K562 (cell line): ENCODE data around the gene ZNF438. TPM values are rescaled to one million over a fixed set of nuclear protein-coding genes. Genes with fewer than 3 reads are reported as not detected.
A peak's percentile ranks its signal among the peaks of the same experiment; 100 is the strongest.
"Not testable (repeated sequence)": the region's sequence is repeated elsewhere in the genome, so short reads cannot be mapped to it uniquely, and the experiment has no call there.

ENCODE experiments used
- ATAC-seq: fragments of 200-7000 bp; cut with Tn5 transposase; 3 replicates; pipeline ENCODE4 v1.9.1; 2020; ENCODE audit warnings: moderate library complexity
- BruUV-seq: library from RNA; stranded (reverse); fragments of 400-500 nt; replicated peaks from 2 replicates; lab custom pipeline; 2021; lab: Mats Ljungman, UMichigan
- CTCF ChIA-PET: fragments of 300-600 bp; formaldehyde crosslinking; extraction: SDS; loops from one replicate; lab custom pipeline; 2021; ENCODE audit warnings: low intra/inter-chr PET ratio; lab: Yijun Ruan, JAX
- POLR2A ChIA-PET: fragments of 300-600, 350-650 bp; sonication (Branson Sonifier 250); formaldehyde crosslinking; extraction: SDS; loops from one replicate; lab custom pipeline; 2021; ENCODE audit warnings: antibody characterized with exemption, inconsistent platforms; lab: Yijun Ruan, JAX
- DNase-seq, 4 experiments: peaks; one replicate each; pipeline versions ENCODE4 v3.0.0 to v3.0.0-alpha.2; 2011 to 2018; ENCODE audit warnings: low spot score in 3 of 4, mixed read lengths in 3 of 4; ENCODE audit errors: extremely low read depth in 1 of 4
- FAIRE-seq: peaks from 2 replicates; lab custom pipeline; 2011; peaks lifted over from hg19 to GRCh38; lab: Jason Lieb, UNC
- H2AFZ ChIP-seq: 2 replicates; pipeline ENCODE4 v1.6.0; 2011; ENCODE audit warnings: low read depth, low read length, control low read depth, inconsistent platforms
- H3K27ac ChIP-seq: fragments of 200-600 bp; 3 replicates; pipeline ENCODE4 v1.8.0; 2011; ENCODE audit warnings: low read depth, mild to moderate bottlenecking, control low read depth, inconsistent platforms, low read length, moderate library complexity, mixed read lengths; ENCODE audit errors: extremely low read depth
- H3K27me3 ChIP-seq, 2 experiments: fragments of 300-600 bp in 1 of 2; 2 replicates in 1 of 2; 3 replicates in 1 of 2; pipeline versions ENCODE4 v1.6.0 to v1.8.0; 2011; ENCODE audit warnings: inconsistent platforms in 2 of 2, low read length in 2 of 2, mild to moderate bottlenecking in 1 of 2, mixed read lengths in 1 of 2, moderate library complexity in 1 of 2; ENCODE audit not compliant: control insufficient read depth in 2 of 2, insufficient read depth in 2 of 2
- H3K36me3 ChIP-seq: fragments of 300-600 bp; 3 replicates; pipeline ENCODE4 v1.8.0; 2011; ENCODE audit warnings: mild to moderate bottlenecking, low read length, inconsistent platforms; ENCODE audit not compliant: control insufficient read depth, insufficient read depth
- H3K4me1 ChIP-seq, 2 experiments: fragments of 200-600 bp in 1 of 2; replicated peaks in 1 of 2; 2 replicates in 1 of 2; 3 replicates in 1 of 2; pipeline versions ENCODE4 v1.5.1 to v1.8.0; 2011; ENCODE audit warnings: inconsistent platforms in 2 of 2, low read length in 2 of 2, mild to moderate bottlenecking in 1 of 2, mixed read lengths in 1 of 2, moderate library complexity in 1 of 2; ENCODE audit not compliant: control insufficient read depth in 2 of 2, insufficient read depth in 2 of 2
- H3K4me2 ChIP-seq: 2 replicates; pipeline ENCODE4 v1.6.1; 2011; ENCODE audit warnings: low read length, control low read depth, inconsistent platforms, mixed read lengths; ENCODE audit not compliant: insufficient read depth
- H3K4me3 ChIP-seq: fragments of 200-600 bp; sonication (generic), shearing (Covaris generic); 2 replicates; pipeline ENCODE4 v1.5.1; 2016; ENCODE audit warnings: control low read depth, inconsistent platforms
- H3K79me2 ChIP-seq: fragments of 200-600 bp; 3 replicates; pipeline ENCODE4 v1.8.0; 2011; ENCODE audit warnings: low read length, inconsistent platforms; ENCODE audit not compliant: control insufficient read depth, insufficient read depth
- H3K9ac ChIP-seq, 2 experiments: 2 replicates each; pipeline versions ENCODE4 v1.6.0 to v1.6.1; 2011; ENCODE audit warnings: low read depth in 2 of 2, low read length in 2 of 2, control low read depth in 1 of 2, inconsistent platforms in 1 of 2, mild to moderate bottlenecking in 1 of 2, mixed read lengths in 1 of 2; ENCODE audit not compliant: insufficient read depth in 1 of 2
- H3K9me1 ChIP-seq: one replicate; pipeline ENCODE4 v1.6.0; 2011; ENCODE audit warnings: inconsistent platforms, mild to moderate bottlenecking, low read length, moderate library complexity; ENCODE audit not compliant: control insufficient read depth, insufficient read depth
- H3K9me3 ChIP-seq: replicated peaks from 2 replicates; pipeline ENCODE4 v1.5.1; 2011; ENCODE audit warnings: low read depth, low read length, inconsistent platforms; ENCODE audit not compliant: control insufficient read depth, insufficient read depth
- H4K20me1 ChIP-seq: replicated peaks from 2 replicates; pipeline ENCODE4 v1.6.1; 2011; ENCODE audit warnings: low read length, inconsistent platforms, mixed read lengths; ENCODE audit not compliant: control insufficient read depth, insufficient read depth
- BACH1 ChIP-seq: fragments of 200-800 bp; sonication (Bioruptor generic); IDR thresholded peaks from 2 replicates; pipeline ENCODE4 v1.6.1; 2016; ENCODE audit warnings: missing genetic modification characterization, missing compliant biosample characterization
- C11orf30 ChIP-seq: fragments of 450-650 bp; IDR thresholded peaks from 2 replicates; pipeline ENCODE4 v1.6.1; 2016; ENCODE audit warnings: low read depth, mild to moderate bottlenecking
- CBFA2T2 ChIP-seq: fragments of 450-650 bp; conservative IDR thresholded peaks from 2 replicates; pipeline ENCODE4 v1.6.1; 2017; ENCODE audit warnings: mild to moderate bottlenecking
- TRIM24 ChIP-seq, 2 experiments: fragments of 450-650 bp; IDR thresholded peaks; 2 replicates each; pipeline ENCODE4 v1.6.1; 2016
- WGBS: fragments of 100-300 bp; shearing (Covaris generic); methylation state at CpG from one replicate; pipeline ENCODE4 v1.1.6; 2016; ENCODE audit warnings: low coverage, mixed read lengths; ENCODE audit not compliant: insufficient coverage; ENCODE audit errors: missing lambda C conversion rate; 5-methylcytosine and 5-hydroxymethylcytosine counted together
- in situ Hi-C: fragments of 300-500 bp; cut with MboI; formaldehyde crosslinking; loops from 4 replicates; pipeline ENCODE4 v1.15.0; 2018; ENCODE audit warnings: inconsistent platforms, mixed read lengths
- intact Hi-C: fragments of 100-400 bp; cut with micrococcal nuclease; formaldehyde crosslinking; loops from 2 replicates; pipeline ENCODE4 v1.14.2; 2022
- polyA plus RNA-seq, 8 experiments: library from polyadenylated mRNA; depleted of rRNA in 4 of 8; stranded (reverse) in 5 of 8; unstranded in 3 of 8; fragments of >200 nt; fragmentation: Nextera tagmentation in 2 of 8; fragmentation: Illumina TruSeq in 1 of 8; extraction: Ambion mirVana in 2 of 8; extraction: Trizol in 1 of 8; gene quantifications; 2 replicates each; pipeline versions ENCODE4 v1.2.1 to v1.2.3, GENCODE V29; 2011 to 2014; ENCODE audit warnings: inconsistent platforms in 1 of 8, missing spikeins in 1 of 8
- total RNA-seq, 7 experiments: library from RNA; depleted of rRNA in 6 of 7; stranded (reverse); fragments of >200 nt in 6 of 7; fragmentation: Illumina TruSeq in 2 of 7; extraction: Trizol in 2 of 7; gene quantifications; 2 replicates each; pipeline versions ENCODE4 v1.2.1 to v1.2.3, GENCODE V29; 2011 to 2021; ENCODE audit warnings: low replicate concordance in 1 of 7

ZNF438 gene
- total and polyA plus RNA-seq, 9 of the 15 experiments (the other 6 are each of a cell fraction or from before 2014, with no cell fraction given), result 0.45 to 1.5 (median 0.91) TPM

DNA sequence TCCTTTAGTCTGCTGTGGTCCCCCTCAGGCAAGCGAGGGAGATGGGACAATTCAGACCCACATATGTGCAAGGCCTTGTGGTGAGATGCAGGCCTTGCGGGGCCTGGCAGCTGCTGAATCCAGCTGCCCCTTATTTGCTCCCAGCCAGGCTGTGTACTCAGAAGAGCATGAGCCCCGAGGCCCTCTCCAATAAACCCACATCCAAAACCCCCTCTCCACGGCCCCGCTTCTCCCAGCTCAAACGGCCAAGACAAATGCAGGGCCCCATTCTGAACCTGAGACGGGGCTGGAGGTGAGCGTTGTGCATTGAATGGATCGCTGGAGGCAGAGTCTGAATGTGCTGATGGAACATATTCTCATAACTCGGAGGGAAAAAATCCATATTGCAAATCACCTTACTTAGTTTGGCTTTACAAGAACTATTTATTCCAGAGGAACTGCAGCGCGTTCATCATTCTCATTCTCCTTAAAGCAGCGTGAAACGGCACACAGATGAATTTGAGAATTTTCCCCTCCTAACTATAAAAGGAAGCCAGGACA lies 232.9 kb downstream of the ZNF438 start:
- H3K9me1 ChIP-seq, result no peaks in the 10 kb centered on the region
- DNase-seq, result no peak
- H3K4me2 ChIP-seq, result no peak overlapping the region
- H3K27ac ChIP-seq, result no peak overlapping the region
- TF ChIP-seq C11orf30, result 0 out of 2 replicates have a peak, but pooled peaks have one; percentile 4
- no peak for TF ChIP-seq BACH1 (tag)
- no peak for TF ChIP-seq CBFA2T2
- no peak for TF ChIP-seq TRIM24 (IDR thresholded peaks at IDR 0.05)
- WGBS, result 0% methylated on average over 14 of the region's 14 CpGs
- H3K4me1 ChIP-seq, result no peaks in the 10 kb centered on the region
- no peak overlapping the region for H3K9ac ChIP-seq
- no peak overlapping the region for H3K4me3 ChIP-seq
- no TSS peak for BruUV-seq
- no peak overlapping the region for H2AFZ ChIP-seq
- no peak for ATAC-seq
- no peaks in the 10 kb centered on the region for H4K20me1 ChIP-seq
- ChIA-PET POLR2A (no interaction called here), CTCF (no interaction called here)
- H3K9me3 ChIP-seq, result no peaks in the 10 kb centered on the region
- no peaks in the 10 kb centered on the region for H3K79me2 ChIP-seq
- intact Hi-C loops (no loop called here), in situ Hi-C loops (no loop called here)
- FAIRE-seq, result no peak
- peaks cover 6 to 8% of the 10 kb centered on the region in 2 experiments; a peak in 4 of 5 replicates for H3K27me3 ChIP-seq
- H3K36me3 ChIP-seq, result no peaks in the 10 kb centered on the region

GRCh38 chr10:30795024-30795423 lies 236.6 kb downstream of the ZNF438 start:
- DNase-seq, POLR2A ChIA-PET, H3K9me3 ChIP-seq, H3K9ac ChIP-seq, ATAC-seq, intact Hi-C loops, H2AFZ ChIP-seq, H3K4me1 ChIP-seq, H3K4me3 ChIP-seq, CTCF ChIA-PET, H3K36me3 ChIP-seq, H3K27ac ChIP-seq, H4K20me1 ChIP-seq, H3K79me2 ChIP-seq, in situ Hi-C loops, H3K9me1 ChIP-seq, BruUV-seq, H3K4me2 ChIP-seq, FAIRE-seq, H3K27me3 ChIP-seq: not testable (repeated sequence)
- whole genome bisulfite sequencing, result 2% methylated on average over 4 of the region's 4 CpGs
